ENCODE data around the gene BUB1. TPM values are rescaled to one million over a fixed set of nuclear protein-coding genes. Genes with fewer than 3 reads are reported as not detected.

The BUB1 gene
- total RNA-seq (2022; extraction: Qiagen RNA extraction), result 37.4 to 50.0 TPM (median 43.9 TPM) in 5 replicates

GRCh38 chr2:110677530-110678456 is at the start of gene BUB1:
Gene BUB1 (minus strand): TSS chr2:110678063. CDS start chr2:110677995, 68 bp downstream.

Other genes starting within 250 kb of the BUB1 start
- gene LIMS4, start 205.2 kb downstream of the BUB1 start, total RNA-seq (2022; extraction: Qiagen RNA extraction), result 0.29 to 1.3 TPM (median 0.87 TPM) in 5 replicates
- gene RGPD6, start 100.8 kb downstream of the BUB1 start, total RNA-seq (2022; extraction: Qiagen RNA extraction), result 6.9 to 14.9 TPM (median 7.3 TPM) in 5 replicates
- gene ACOXL, start 54.5 kb upstream of the BUB1 start, total RNA-seq (2022; extraction: Qiagen RNA extraction), result not detected in 5 replicates

Measured in A549 treated with CORT108297 at 1 μM for 4 hours (cell line).